Measurements from ENCODE around the gene TMSB10. TPM values are rescaled to one million over a fixed set of nuclear protein-coding genes. Genes with fewer than 3 reads are reported as not detected.

TMSB10 gene
- total and polyA plus RNA-seq, 7 experiments from 2014 or later, result 1,492 to 8,256 (median 1,692) TPM

- Histone ChIP-seq H3K4me1 (ENCODE audit: control insufficient read depth in 2 of 2, insufficient read depth in 2 of 2, low read length in 2 of 2) (peaks cover 34 to 35% of the 10 kb centered on the region in 2 donors), H3K4me3 (ENCODE audit: low read length) (peak overlapping the region; percentile 89), H3K27me3 (ENCODE audit: control insufficient read depth in 2 of 2, insufficient read depth in 2 of 2, low read length in 2 of 2) (no peaks in the 10 kb centered on the region), H3K27ac (ENCODE audit: low read depth, low read length) (peak overlapping the region; percentile 81), H3K9me3 (ENCODE audit: control insufficient read depth in 2 of 3, low read length in 3 of 3) (peaks cover 0 to under 1% (median 0%) of the 10 kb centered on the region in 3 experiments), H3K36me3 (ENCODE audit: control insufficient read depth in 2 of 3, insufficient read depth in 3 of 3, low read length in 3 of 3) (peaks cover 0 to 11% (median 0%) of the 10 kb centered on the region in 3 experiments)
- peak overlapping the region; percentile 89 to 98 (median 94) for H3K4me3 Mint-ChIP-seq
- peaks cover 34 to 73% (median 67%) of the 10 kb centered on the region in 7 donors for H3K4me1 Mint-ChIP-seq
- peak in 2 of 9 donors; percentile 7 to 22 for DNase-seq
- intact Hi-C loops (cut with micrococcal nuclease), result loop anchor here in 1 of 2 donors (2.0 kb wide), 1 partner anchor 57 kb away; no protein-coding TSS in a partner anchor
- no peak for ATAC-seq
- ChIA-PET POLR2A (interaction anchor here (2.2 to 16.2 kb wide), 10 partner anchors 9 to 424 kb away, joined by 8 to 617 read pairs (median 26); partner anchors contain the start of genes TGOLN2 and TRABD2A), CTCF (interaction anchor here (0.9 to 5.8 kb wide), 8 partner anchors 9 to 39 kb away, joined by 3 to 87 read pairs (median 4); partner anchors contain the start of gene TRABD2A)
- H3K9me3 Mint-ChIP-seq, result peaks cover 0 to 18% (median under 1%) of the 10 kb centered on the region in 11 donors
- peaks cover 0 to 49% (median 13%) of the 10 kb centered on the region in 5 donors for H3K36me3 Mint-ChIP-seq
- H3K27ac Mint-ChIP-seq, result peak overlapping the region; percentile 89 to 99 (median 95)
- peaks cover 0 to 2% (median 0%) of the 10 kb centered on the region in 5 donors for H3K27me3 Mint-ChIP-seq
These were observed 1.3 kb upstream of the TMSB10 start for GRCh38 chr2:84904151-84904550.

- no peak for ATAC-seq
- peaks cover under 1 to 55% (median 14%) of the 10 kb centered on the region in 5 donors for H3K36me3 Mint-ChIP-seq
- ChIA-PET POLR2A (interaction anchor here (1.0 to 16.2 kb wide), 15 partner anchors 10 to 446 kb away, joined by 3 to 617 read pairs (median 13); partner anchors contain the start of genes SUCLG1, TGOLN2 and TRABD2A), CTCF (interaction anchor here (0.9 to 5.8 kb wide), 7 partner anchors 10 to 40 kb away, joined by 3 to 87 read pairs (median 4); partner anchors contain the start of gene TRABD2A)
- H3K27ac Mint-ChIP-seq, result peak overlapping the region; percentile 89 to 99 (median 95)
- H3K4me1 Mint-ChIP-seq, result peaks cover 36 to 73% (median 67%) of the 10 kb centered on the region in 7 donors
- DNase-seq, result peak in 7 of 9 donors; percentile 37 to 64 (median 56)
- H3K4me3 ChIP-seq (ENCODE audit: low read length), result peak overlapping the region; percentile 89
- H3K4me1 ChIP-seq (ENCODE audit: control insufficient read depth in 2 of 2, insufficient read depth in 2 of 2, low read length in 2 of 2), result peaks cover 30 to 35% of the 10 kb centered on the region in 2 donors
- H3K36me3 ChIP-seq (ENCODE audit: control insufficient read depth in 2 of 3, insufficient read depth in 3 of 3, low read length in 3 of 3), result peaks cover 0 to 11% (median 0%) of the 10 kb centered on the region in 3 experiments
- peaks cover 0 to 20% (median 5%) of the 10 kb centered on the region in 11 donors for H3K9me3 Mint-ChIP-seq
- H3K4me3 Mint-ChIP-seq, result peak overlapping the region; percentile 89 to 98 (median 94)
- H3K27me3 ChIP-seq (ENCODE audit: control insufficient read depth in 2 of 2, insufficient read depth in 2 of 2, low read length in 2 of 2), result no peaks in the 10 kb centered on the region
- intact Hi-C loops (cut with micrococcal nuclease), result loop anchor here (1.0 to 5.0 kb wide), 10 partner anchors 10 to 388 kb away; partner anchors contain the start of genes DNAH6 (in 1 of the 2), KCMF1 (in 1 of the 2) and TRABD2A (in 1 of the 2)
- peaks cover 0 to 6% (median 0%) of the 10 kb centered on the region in 3 experiments for H3K9me3 ChIP-seq (ENCODE audit: control insufficient read depth in 2 of 3, low read length in 3 of 3)
- H3K27me3 Mint-ChIP-seq, result peaks cover 0 to 2% (median 0%) of the 10 kb centered on the region in 5 donors
- peak overlapping the region; percentile 81 for H3K27ac ChIP-seq (ENCODE audit: low read depth, low read length)
These were observed 710 bp upstream of the TMSB10 start for GRCh38 chr2:84904717-84905174.

GRCh38 chr2:84906108-84906899 is 848 bp downstream of the TMSB10 start:
- POLR2A ChIA-PET, result interaction anchor here (0.6 to 16.2 kb wide), 36 partner anchors 8 to 422 kb away, joined by 3 to 617 read pairs (median 5); partner anchors contain the start of genes TGOLN2 and TRABD2A
- Histone ChIP-seq H3K9me3 (ENCODE audit: control insufficient read depth in 2 of 3, low read length in 3 of 3) (peaks cover 0 to 6% (median 0%) of the 10 kb centered on the region in 3 experiments), H3K4me3 (ENCODE audit: low read length) (peak overlapping the region; percentile 89), H3K27ac (ENCODE audit: low read depth, low read length) (peak overlapping the region; percentile 81), H3K36me3 (ENCODE audit: control insufficient read depth in 2 of 3, insufficient read depth in 3 of 3, low read length in 3 of 3) (peaks cover 0 to 11% (median 0%) of the 10 kb centered on the region in 3 experiments), H3K4me1 (ENCODE audit: control insufficient read depth in 2 of 2, insufficient read depth in 2 of 2, low read length in 2 of 2) (peaks cover 30 to 34% of the 10 kb centered on the region in 2 donors), H3K27me3 (ENCODE audit: control insufficient read depth in 2 of 2, insufficient read depth in 2 of 2, low read length in 2 of 2) (no peaks in the 10 kb centered on the region)
- peaks cover 0 to 21% (median 7%) of the 10 kb centered on the region in 11 donors for H3K9me3 Mint-ChIP-seq
- peaks cover 4 to 61% (median 17%) of the 10 kb centered on the region in 5 donors for H3K36me3 Mint-ChIP-seq
- intact Hi-C loops (cut with micrococcal nuclease), result loop anchor here in 1 of 2 donors (5.0 kb wide), 1 partner anchor 59 kb away; no protein-coding TSS in a partner anchor
- ATAC-seq (no peak), DNase-seq (peak in 6 of 9 donors; percentile 7 to 82 (median 33))
- CTCF ChIA-PET, result interaction anchor here (0.7 to 5.8 kb wide), 9 partner anchors 8 to 68 kb away, joined by 3 to 87 read pairs (median 4); no protein-coding TSS in a partner anchor
- peaks cover 0 to 2% (median 0%) of the 10 kb centered on the region in 5 donors for H3K27me3 Mint-ChIP-seq
- H3K4me1 Mint-ChIP-seq, result peaks cover 39 to 71% (median 61%) of the 10 kb centered on the region in 7 donors
- peak overlapping the region; percentile 90 to 98 (median 95) for H3K4me3 Mint-ChIP-seq
- H3K27ac Mint-ChIP-seq, result peak overlapping the region; percentile 89 to 99 (median 92)

GRCh38 chr2:84906900-84907714 is 1.7 kb downstream of the TMSB10 start:
- ChIA-PET POLR2A (interaction anchor here (0.6 to 16.2 kb wide), 31 partner anchors 9 to 420 kb away, joined by 3 to 617 read pairs (median 5); partner anchors contain the start of genes TGOLN2 and TRABD2A), CTCF (interaction anchor here (0.7 to 5.8 kb wide), 10 partner anchors 9 to 69 kb away, joined by 3 to 87 read pairs (median 4); no protein-coding TSS in a partner anchor)
- DNase-seq (peak in 8 of 9 donors; percentile 44 to 80 (median 72)), ATAC-seq (peak; percentile 48)
- H3K27ac Mint-ChIP-seq, result peak overlapping the region; percentile 89 to 99 (median 92)
- peaks cover 0 to 11% (median 0%) of the 10 kb centered on the region in 3 experiments for H3K36me3 ChIP-seq (ENCODE audit: control insufficient read depth in 2 of 3, insufficient read depth in 3 of 3, low read length in 3 of 3)
- intact Hi-C loops (cut with micrococcal nuclease), result loop anchor here (1.0 to 5.0 kb wide), 5 partner anchors 9 to 412 kb away; no protein-coding TSS in a partner anchor
- H3K4me1 Mint-ChIP-seq, result peaks cover 40 to 72% (median 59%) of the 10 kb centered on the region in 7 donors
- peaks cover 4 to 57% (median 17%) of the 10 kb centered on the region in 5 donors for H3K36me3 Mint-ChIP-seq
- H3K27me3 ChIP-seq (ENCODE audit: control insufficient read depth in 2 of 2, insufficient read depth in 2 of 2, low read length in 2 of 2), result no peaks in the 10 kb centered on the region
- peaks cover 0 to 2% (median 0%) of the 10 kb centered on the region in 5 donors for H3K27me3 Mint-ChIP-seq
- peak overlapping the region; percentile 90 to 98 (median 95) for H3K4me3 Mint-ChIP-seq
- peak overlapping the region; percentile 89 for H3K4me3 ChIP-seq (ENCODE audit: low read length)
- peak overlapping the region; percentile 81 for H3K27ac ChIP-seq (ENCODE audit: low read depth, low read length)
- H3K9me3 ChIP-seq (ENCODE audit: control insufficient read depth in 2 of 3, low read length in 3 of 3), result peaks cover 0 to 6% (median 0%) of the 10 kb centered on the region in 3 experiments
- H3K9me3 Mint-ChIP-seq, result peaks cover 0 to 21% (median 7%) of the 10 kb centered on the region in 11 donors
- peaks cover 30 to 34% of the 10 kb centered on the region in 2 donors for H3K4me1 ChIP-seq (ENCODE audit: control insufficient read depth in 2 of 2, insufficient read depth in 2 of 2, low read length in 2 of 2)

- POLR2A ChIA-PET, result interaction anchor here (1.2 to 16.2 kb wide), 7 partner anchors 11 to 126 kb away, joined by 5 to 617 read pairs (median 11); partner anchors contain the start of gene TRABD2A
- DNase-seq (peak in 8 of 9 donors; percentile 27 to 80 (median 71)), ATAC-seq (peak; percentile 41)
- Histone ChIP-seq H3K9me3 (ENCODE audit: control insufficient read depth in 2 of 3, low read length in 3 of 3) (peaks cover 0 to 6% (median 0%) of the 10 kb centered on the region in 3 experiments), H3K27ac (ENCODE audit: low read depth, low read length) (peak overlapping the region; percentile 59), H3K36me3 (ENCODE audit: control insufficient read depth in 2 of 3, insufficient read depth in 3 of 3, low read length in 3 of 3) (peaks cover 0 to 11% (median 0%) of the 10 kb centered on the region in 3 experiments), H3K27me3 (ENCODE audit: control insufficient read depth in 2 of 2, insufficient read depth in 2 of 2, low read length in 2 of 2) (no peaks in the 10 kb centered on the region), H3K4me3 (ENCODE audit: low read length) (no peak overlapping the region), H3K4me1 (ENCODE audit: control insufficient read depth in 2 of 2, insufficient read depth in 2 of 2, low read length in 2 of 2) (peaks cover 27 to 31% of the 10 kb centered on the region in 2 donors)
- CTCF ChIA-PET, result interaction anchor here (0.9 to 5.8 kb wide), 6 partner anchors 9 to 60 kb away, joined by 3 to 87 read pairs (median 4); no protein-coding TSS in a partner anchor
- peak overlapping the region; percentile 89 to 99 (median 92) for H3K27ac Mint-ChIP-seq
- peaks cover 4 to 47% (median 17%) of the 10 kb centered on the region in 5 donors for H3K36me3 Mint-ChIP-seq
- H3K4me3 Mint-ChIP-seq, result peak overlapping the region; percentile 90 to 98 (median 95)
- intact Hi-C loops (cut with micrococcal nuclease), result loop anchor here in 1 of 2 donors (5.0 kb wide), 1 partner anchor 62 kb away; no protein-coding TSS in a partner anchor
- peaks cover 0 to 2% (median 0%) of the 10 kb centered on the region in 5 donors for H3K27me3 Mint-ChIP-seq
- H3K9me3 Mint-ChIP-seq, result peaks cover 0 to 21% (median 7%) of the 10 kb centered on the region in 11 donors
- H3K4me1 Mint-ChIP-seq, result peaks cover 27 to 61% (median 51%) of the 10 kb centered on the region in 7 donors
These were observed 3.7 kb downstream of the TMSB10 start for GRCh38 chr2:84908948-84909713.
